PC-9 (cell line): ENCODE measurements around the gene TM9SF2. TPM values are rescaled to one million over a fixed set of nuclear protein-coding genes. Genes with fewer than 3 reads are reported as not detected.

Source experiments
- BruUV-seq: library from RNA; stranded (reverse); fragments of 400-500 nt; replicated peaks from 2 replicates; lab custom pipeline; 2021; lab: Mats Ljungman, UMichigan
- CTCF ChIA-PET: fragments of 300-600 bp; sonication (Branson Sonifier 250); formaldehyde crosslinking; loops from one replicate; lab custom pipeline; 2022; ENCODE audit warnings: antibody characterized with exemption; lab: Charles Lee
- POLR2A ChIA-PET: fragments of 300-600 bp; sonication (Branson Sonifier 250); formaldehyde crosslinking; loops from one replicate; lab custom pipeline; 2022; ENCODE audit warnings: antibody characterized with exemption; ENCODE audit not compliant: unreplicated experiment; lab: Charles Lee
- DNase-seq, 2 experiments: peaks; one replicate each; pipeline versions ENCODE4 v3.0.0 to v3.0.0-alpha.2; 2015 to 2022; ENCODE audit warnings: mixed read lengths in 1 of 2
- H2AFZ ChIP-seq: fragments of 200-600 bp; sonication (generic); 2 replicates; pipeline ENCODE4 v1.8.1; 2017; ENCODE audit warnings: antibody characterized with exemption
- H3F3A ChIP-seq: fragments of 200-600 bp; sonication (generic); 2 replicates; pipeline ENCODE4 v1.8.1; 2017; ENCODE audit warnings: antibody characterized with exemption, mild to moderate bottlenecking, low read depth; ENCODE audit not compliant: insufficient read depth
- H3K27ac ChIP-seq: fragments of 200-600 bp; sonication (generic); 2 replicates; pipeline ENCODE4 v1.6.1; 2016; ENCODE audit warnings: mixed run types
- H3K27me3 ChIP-seq: fragments of 200-600 bp; sonication (generic); 2 replicates; pipeline ENCODE4 v1.6.1; 2016; ENCODE audit warnings: low read depth, mixed run types; ENCODE audit not compliant: insufficient read depth
- H3K36me3 ChIP-seq: fragments of 200-600 bp; sonication (generic); 2 replicates; pipeline ENCODE4 v1.6.1; 2016; ENCODE audit warnings: low read depth, mixed run types
- H3K4me1 ChIP-seq: fragments of 200-600 bp; sonication (generic); replicated peaks from 2 replicates; pipeline ENCODE4 v1.6.1; 2016; ENCODE audit warnings: mixed run types; ENCODE audit not compliant: insufficient read depth
- H3K4me2 ChIP-seq: fragments of 200-600 bp; sonication (generic); 2 replicates; pipeline ENCODE4 v1.6.1; 2017; ENCODE audit warnings: mixed run types
- H3K4me3 ChIP-seq: fragments of 200-600 bp; sonication (generic); 2 replicates; pipeline ENCODE4 v1.6.1; 2016; ENCODE audit warnings: mixed run types
- H3K79me2 ChIP-seq: fragments of 200-600 bp; sonication (generic); 2 replicates; pipeline ENCODE4 v1.6.1; 2017; ENCODE audit warnings: low read depth, mixed run types
- H3K9me2 ChIP-seq: fragments of 200-600 bp; sonication (generic); 2 replicates; pipeline ENCODE4 v1.8.1; 2017; ENCODE audit warnings: mild to moderate bottlenecking; ENCODE audit not compliant: insufficient read depth
- H3K9me3 ChIP-seq: fragments of 200-600 bp; sonication (generic); 2 replicates; pipeline ENCODE4 v1.8.1; 2016; ENCODE audit warnings: low read depth; ENCODE audit not compliant: insufficient read depth
- H4K20me1 ChIP-seq: fragments of 200-600 bp; sonication (generic); 2 replicates; pipeline ENCODE4 v1.8.1; 2017; ENCODE audit not compliant: insufficient read depth
- EZH2 ChIP-seq: fragments of 200-600 bp; sonication (generic); IDR thresholded peaks from 2 replicates; pipeline ENCODE4 v1.8.0; 2017; ENCODE audit warnings: antibody characterized with exemption, low read depth
- intact Hi-C: fragments of 100-400 bp; cut with micrococcal nuclease; formaldehyde crosslinking; loops from one replicate; pipeline ENCODE4 v1.10.0; 2022; ENCODE audit not compliant: unreplicated experiment
- total RNA-seq: library from RNA; stranded (reverse); gene quantifications from 2 replicates; pipeline ENCODE4 v1.2.3, GENCODE V29; 2021
- TF ChIP-seq, protein P1 (sequence below): fragments of 200-600 bp; sonication (generic); conservative IDR thresholded peaks from 2 replicates; pipeline ENCODE4 v1.6.1; 2017; ENCODE audit warnings: mixed run types, antibody characterized with exemption, mild to moderate bottlenecking, moderate library complexity

Gene TM9SF2
- total RNA-seq, 1 experiment from 2014 or later = 87.0 TPM

DNA sequence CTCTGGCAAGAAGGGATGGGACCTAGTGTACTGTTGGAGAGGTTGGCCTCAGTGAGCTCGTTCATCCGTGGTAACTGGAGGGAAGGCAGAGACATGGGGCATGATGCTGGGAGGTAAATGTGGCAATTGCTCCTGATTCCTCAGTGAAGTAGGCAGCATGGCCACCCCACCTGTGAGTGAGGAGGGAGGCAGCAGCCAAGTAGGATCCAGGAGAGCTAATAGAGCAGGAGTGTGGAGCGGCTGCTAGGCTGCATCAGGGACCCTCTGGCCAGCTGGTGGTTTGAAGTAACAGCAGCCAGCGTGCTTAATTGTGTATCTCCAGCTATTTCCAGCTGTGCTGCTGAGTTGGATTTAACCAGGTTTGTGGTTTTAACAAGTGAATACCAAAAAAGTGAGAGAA is 24.7 kb downstream of the TM9SF2 start:
- TF ChIP-seq, protein P1, sequence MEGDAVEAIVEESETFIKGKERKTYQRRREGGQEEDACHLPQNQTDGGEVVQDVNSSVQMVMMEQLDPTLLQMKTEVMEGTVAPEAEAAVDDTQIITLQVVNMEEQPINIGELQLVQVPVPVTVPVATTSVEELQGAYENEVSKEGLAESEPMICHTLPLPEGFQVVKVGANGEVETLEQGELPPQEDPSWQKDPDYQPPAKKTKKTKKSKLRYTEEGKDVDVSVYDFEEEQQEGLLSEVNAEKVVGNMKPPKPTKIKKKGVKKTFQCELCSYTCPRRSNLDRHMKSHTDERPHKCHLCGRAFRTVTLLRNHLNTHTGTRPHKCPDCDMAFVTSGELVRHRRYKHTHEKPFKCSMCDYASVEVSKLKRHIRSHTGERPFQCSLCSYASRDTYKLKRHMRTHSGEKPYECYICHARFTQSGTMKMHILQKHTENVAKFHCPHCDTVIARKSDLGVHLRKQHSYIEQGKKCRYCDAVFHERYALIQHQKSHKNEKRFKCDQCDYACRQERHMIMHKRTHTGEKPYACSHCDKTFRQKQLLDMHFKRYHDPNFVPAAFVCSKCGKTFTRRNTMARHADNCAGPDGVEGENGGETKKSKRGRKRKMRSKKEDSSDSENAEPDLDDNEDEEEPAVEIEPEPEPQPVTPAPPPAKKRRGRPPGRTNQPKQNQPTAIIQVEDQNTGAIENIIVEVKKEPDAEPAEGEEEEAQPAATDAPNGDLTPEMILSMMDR = no peak
- TF ChIP-seq EZH2 = no peak
- H3K27me3 ChIP-seq = no peaks in the 10 kb centered on the region
- no peak for DNase-seq
- peaks cover 22% of the 10 kb centered on the region for H3K36me3 ChIP-seq
- no peak overlapping the region for H2AFZ ChIP-seq
- H3K27ac ChIP-seq = no peak overlapping the region
- H4K20me1 ChIP-seq = 0 out of 2 replicates have a peak, but pooled peaks cover 5% of the 10 kb centered on the region
- intact Hi-C loops = no loop called here
- no peaks in the 10 kb centered on the region for H3K4me1 ChIP-seq
- BruUV-seq = no TSS peak
- ChIA-PET POLR2A (no interaction called here), CTCF (no interaction called here)
- H3F3A ChIP-seq = no peaks in the 10 kb centered on the region
- no peaks in the 10 kb centered on the region for H3K9me3 ChIP-seq
- no peaks in the 10 kb centered on the region for H3K79me2 ChIP-seq
- no peak overlapping the region for H3K4me3 ChIP-seq
- H3K9me2 ChIP-seq = no peaks in the 10 kb centered on the region
- no peak overlapping the region for H3K4me2 ChIP-seq

DNA sequence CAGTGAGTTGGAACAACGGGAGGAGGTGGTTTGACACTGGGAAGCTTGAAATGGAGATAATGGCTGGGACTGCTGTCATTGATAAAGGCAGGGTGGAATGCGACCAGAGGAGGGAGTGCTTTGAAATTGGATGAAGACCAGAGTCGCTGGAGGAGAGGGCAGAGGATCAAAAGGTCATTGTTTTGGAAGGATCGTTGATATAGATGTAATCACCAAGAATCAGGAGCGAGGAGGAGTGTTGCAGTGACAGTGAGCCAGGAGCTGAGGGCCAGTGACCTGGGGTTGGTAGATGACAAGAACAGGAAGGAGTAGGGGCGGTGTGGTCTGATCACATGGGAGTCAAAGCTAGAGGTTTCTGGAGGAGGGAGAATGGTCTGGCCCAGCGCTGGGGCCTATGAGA is 25.3 kb downstream of the TM9SF2 start:
- H3K36me3 ChIP-seq = peaks cover 17% of the 10 kb centered on the region
- ChIA-PET CTCF (no interaction called here), POLR2A (no interaction called here)
- H3K9me3 ChIP-seq = no peaks in the 10 kb centered on the region
- intact Hi-C loops = no loop called here
- H3K4me3 ChIP-seq = no peak overlapping the region
- H3K4me2 ChIP-seq = no peak overlapping the region
- no peaks in the 10 kb centered on the region for H3K9me2 ChIP-seq
- 0 out of 2 replicates have a peak, but pooled peaks cover 5% of the 10 kb centered on the region for H4K20me1 ChIP-seq
- H3K27me3 ChIP-seq = no peaks in the 10 kb centered on the region
- H3F3A ChIP-seq = no peaks in the 10 kb centered on the region
- TF ChIP-seq EZH2 = no peak
- TF ChIP-seq, protein P1 = no peak
- H3K27ac ChIP-seq = no peak overlapping the region
- H3K4me1 ChIP-seq = no peaks in the 10 kb centered on the region
- no peaks in the 10 kb centered on the region for H3K79me2 ChIP-seq
- H2AFZ ChIP-seq = no peak overlapping the region
- DNase-seq = no peak
- BruUV-seq = no TSS peak

DNA sequence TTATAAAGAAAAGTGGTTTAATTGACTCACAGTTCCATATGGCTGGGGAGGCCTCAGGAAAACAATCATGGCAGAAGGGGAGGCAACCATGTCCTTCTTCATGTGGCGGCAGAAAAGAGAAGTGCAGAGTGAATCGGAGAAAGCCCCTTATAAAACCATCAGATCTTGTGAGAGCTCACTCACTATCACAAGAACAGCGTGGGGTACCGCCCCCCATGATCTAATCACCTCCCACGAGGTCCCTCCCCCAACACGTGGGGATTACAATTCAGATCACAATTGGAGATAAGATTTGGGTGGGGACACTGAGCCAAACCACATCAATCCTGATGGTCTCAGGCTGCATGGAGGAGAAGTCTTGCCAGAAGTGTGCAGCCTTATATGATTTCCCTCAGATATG is 26.0 kb downstream of the TM9SF2 start:
- intact Hi-C loops = no loop called here
- H3K27me3 ChIP-seq = no peaks in the 10 kb centered on the region
- ChIA-PET CTCF (no interaction called here), POLR2A (interaction anchor here (0.6 kb wide), 1 partner anchor 46 kb away, joined by 5 read pairs; no protein-coding TSS in a partner anchor)
- BruUV-seq = no TSS peak
- TF ChIP-seq, protein P1 = no peak
- TF ChIP-seq EZH2 = no peak
- no peaks in the 10 kb centered on the region for H3K79me2 ChIP-seq
- H3K9me2 ChIP-seq = no peaks in the 10 kb centered on the region
- no peak for DNase-seq
- H3K27ac ChIP-seq = no peak overlapping the region
- no peak overlapping the region for H2AFZ ChIP-seq
- no peak overlapping the region for H3K4me2 ChIP-seq
- H3K36me3 ChIP-seq = peaks cover 15% of the 10 kb centered on the region
- H3K4me1 ChIP-seq = no peaks in the 10 kb centered on the region
- 0 out of 2 replicates have a peak, but pooled peaks cover 5% of the 10 kb centered on the region for H4K20me1 ChIP-seq
- H3K9me3 ChIP-seq = no peaks in the 10 kb centered on the region
- no peak overlapping the region for H3K4me3 ChIP-seq
- no peaks in the 10 kb centered on the region for H3F3A ChIP-seq
